AG04449 (cell line): ENCODE results near the gene ARL2.

Experiments used
- CTCF ChIA-PET: fragments of 350-600 bp; formaldehyde crosslinking; extraction: SDS; loops from one replicate; lab custom pipeline; 2021; ENCODE audit warnings: antibody characterized with exemption; lab: Yijun Ruan, JAX
- POLR2A ChIA-PET: fragments of 400-600, 350-600 bp; formaldehyde crosslinking; extraction: SDS; loops from one replicate; lab custom pipeline; 2020; ENCODE audit warnings: antibody characterized with exemption, inconsistent platforms; lab: Yijun Ruan, JAX
- DNase-seq: peaks from one replicate; pipeline ENCODE4 v3.0.0-alpha.2; 2010; ENCODE audit warnings: low read depth, low spot score
- H3K4me3 ChIP-seq: 2 replicates; pipeline ENCODE4 v1.5.1; 2011; ENCODE audit warnings: low read depth, mild to moderate bottlenecking, control low read depth, low read length
- CTCF ChIP-seq: IDR thresholded peaks from one replicate; pipeline ENCODE4 v1.5.1; 2011; ENCODE audit warnings: mild to moderate bottlenecking, moderate library complexity, low read length, control low read depth, inconsistent platforms; ENCODE audit not compliant: insufficient read depth; ENCODE audit errors: missing control alignments

ARL2 gene

GRCh38 chr11:65013888-65014725, at the start of gene ARL2:
Gene ARL2 (plus strand): TSS chr11:65014160. CDS start chr11:65014208, 48 bp downstream.
- H3K4me3 ChIP-seq = peak within 1 kb of the TSS; percentile 87
- DNase-seq = peak; percentile 23
- POLR2A ChIA-PET = interaction anchor here (0.8 to 1.5 kb wide), 5 partner anchors 13 to 137 kb away, joined by 3 to 13 read pairs (median 3); partner anchors contain the start of genes SAC3D1 and SNX15
- CTCF ChIA-PET = interaction anchor here (0.6 to 12.4 kb wide), 58 partner anchors 8 to 302 kb away, joined by 3 to 179 read pairs (median 5); partner anchors contain the start of genes ATG2A, BATF2, CDC42BPG and EHD1
- TF ChIP-seq CTCF = peak; percentile 80

GRCh38 chr11:64967375-64967774, 46.6 kb upstream of the ARL2 start:
- CTCF ChIA-PET = no interaction called here
- POLR2A ChIA-PET = no interaction called here

GRCh38 chr11:64969209-64969608, 44.8 kb upstream of the ARL2 start:
- peak; percentile 21 for DNase-seq
- POLR2A ChIA-PET = no interaction called here
- CTCF ChIA-PET = no interaction called here
- H3K4me3 ChIP-seq = no peak overlapping the region
- no peak for TF ChIP-seq CTCF

More at GRCh38 chr11:64967375-64967774, 46.6 kb upstream of the ARL2 start:
- TF ChIP-seq CTCF = no peak
- H3K4me3 ChIP-seq = no peak overlapping the region
- DNase-seq = no peak

- POLR2A ChIA-PET = no interaction called here
- no peak for DNase-seq
Observed at GRCh38 chr11:64970731-64971151, 43.2 kb upstream of the ARL2 start.

GRCh38 chr11:64971421-64972233, 42.3 kb upstream of the ARL2 start, which contains the start of gene MAJIN:
Gene MAJIN (minus strand): TSS chr11:64972108. CDS start chr11:64959405, 12,703 bp downstream.
- POLR2A ChIA-PET = no interaction called here
- peak within 1 kb of the TSS; percentile 46 for H3K4me3 ChIP-seq
- TF ChIP-seq CTCF = no peak
- DNase-seq = no peak
- CTCF ChIA-PET = no interaction called here

More at GRCh38 chr11:64970731-64971151, 43.2 kb upstream of the ARL2 start:
- no peak for TF ChIP-seq CTCF
- CTCF ChIA-PET = no interaction called here
- no peak overlapping the region for H3K4me3 ChIP-seq

- no peak for TF ChIP-seq CTCF
- no peak for DNase-seq
- H3K4me3 ChIP-seq = no peak overlapping the region
- ChIA-PET CTCF (interaction anchor here (0.9 kb wide), 1 partner anchor 13 kb away, joined by 3 read pairs; no protein-coding TSS in a partner anchor), POLR2A (no interaction called here)
Observed at GRCh38 chr11:64974124-64974523, 39.8 kb upstream of the ARL2 start.
